HepG2 (cell line): ENCODE results near the gene AFF1. TPM values are rescaled to one million over a fixed set of nuclear protein-coding genes. Genes with fewer than 3 reads are reported as not detected.

Source experiments
- AHR ChIP-seq: IDR thresholded peaks from 2 replicates; pipeline ENCODE4 v1.6.1; 2018; ENCODE audit warnings: missing genetic modification reagents, missing compliant biosample characterization
- CEBPG ChIP-seq: IDR thresholded peaks from 2 replicates; pipeline ENCODE4 v1.6.1; 2016
- CHD4 ChIP-seq: fragments of 200-600 bp; sonication (generic); IDR thresholded peaks from 2 replicates; pipeline ENCODE4 v1.7.0; 2017; ENCODE audit warnings: mild to moderate bottlenecking, low read length, borderline replicate concordance
- DMTF1 ChIP-seq: sonication (generic); formaldehyde crosslinking; IDR thresholded peaks from 2 replicates; pipeline ENCODE4 v1.4.0; 2020; ENCODE audit warnings: mild to moderate bottlenecking, missing genetic modification reagents
- DPF2 ChIP-seq: sonication (generic); formaldehyde crosslinking; IDR thresholded peaks from 2 replicates; pipeline ENCODE4 v1.4.0; 2020; ENCODE audit warnings: mild to moderate bottlenecking, low read depth, missing genetic modification reagents, borderline replicate concordance
- DZIP1 ChIP-seq: sonication (generic); formaldehyde crosslinking; IDR thresholded peaks from 2 replicates; pipeline ENCODE4 v1.5.0; 2020; ENCODE audit warnings: mild to moderate bottlenecking, missing genetic modification reagents
- HNF4G ChIP-seq, 2 experiments: sonication (generic) in 1 of 2; formaldehyde crosslinking in 1 of 2; IDR thresholded peaks; 2 replicates each; pipeline versions ENCODE4 v1.4.0 to v1.6.1; 2011 to 2020; ENCODE audit warnings: borderline replicate concordance in 2 of 2, low read depth in 2 of 2, mild to moderate bottlenecking in 2 of 2, low read length in 1 of 2, missing genetic modification reagents in 1 of 2, moderate library complexity in 1 of 2
- ISL2 ChIP-seq: sonication (generic); formaldehyde crosslinking; IDR thresholded peaks from 2 replicates; pipeline ENCODE4 v1.5.0; 2020; ENCODE audit warnings: missing genetic modification reagents
- NFKB2 ChIP-seq: sonication (generic); formaldehyde crosslinking; IDR thresholded peaks from 2 replicates; pipeline ENCODE4 v1.4.0; 2020; ENCODE audit warnings: missing genetic modification reagents, borderline replicate concordance
- PAF1 ChIP-seq: IDR thresholded peaks from 2 replicates; pipeline ENCODE4 v1.6.1; 2016; ENCODE audit warnings: missing genetic modification reagents, missing compliant biosample characterization
- SP2 ChIP-seq: sonication (generic); formaldehyde crosslinking; IDR thresholded peaks from 2 replicates; pipeline ENCODE4 v1.5.1; 2020; ENCODE audit warnings: mild to moderate bottlenecking, missing genetic modification reagents
- SRF ChIP-seq: IDR thresholded peaks from 2 replicates; pipeline ENCODE4 v1.6.1; 2011; ENCODE audit warnings: mild to moderate bottlenecking, low read depth, low read length, moderate library complexity
- ZNF12 ChIP-seq: sonication (generic); formaldehyde crosslinking; IDR thresholded peaks from 2 replicates; pipeline ENCODE4 v1.5.0; 2020; ENCODE audit warnings: missing genetic modification reagents
- polyA plus RNA-seq, 8 experiments: library from polyadenylated mRNA; depleted of rRNA in 3 of 8; stranded (reverse) in 7 of 8; unstranded in 1 of 8; fragments of >200 nt; fragmentation: Illumina TruSeq in 4 of 8; extraction: Trizol in 4 of 8; gene quantifications; 2 replicates each; pipeline versions ENCODE4 v1.2.1 to v1.2.3, GENCODE V29; 2011 to 2016; ENCODE audit warnings: low read depth in 4 of 8, missing spikeins in 1 of 8, mixed read lengths in 1 of 8; ENCODE audit not compliant: insufficient read depth in 1 of 8
- total RNA-seq, 5 experiments: library from RNA; depleted of rRNA; stranded (reverse); fragments of >200 nt; fragmentation: Illumina TruSeq; extraction: Trizol; gene quantifications; 2 replicates each; pipeline ENCODE4 v1.2.3, GENCODE V29; 2016; ENCODE audit warnings: low read depth in 1 of 5
- TF ChIP-seq, protein P1 (sequence below): sonication (generic); formaldehyde crosslinking; IDR thresholded peaks from 2 replicates; pipeline ENCODE4 v1.9.0; 2021; ENCODE audit warnings: mild to moderate bottlenecking, missing genetic modification reagents
- TF ChIP-seq, protein P2 (sequence below): sonication (generic); formaldehyde crosslinking; IDR thresholded peaks from 2 replicates; pipeline ENCODE4 v1.4.0; 2020; ENCODE audit warnings: missing genetic modification reagents
- TF ChIP-seq, protein P3 (sequence below): sonication (generic); formaldehyde crosslinking; IDR thresholded peaks from 2 replicates; pipeline ENCODE4 v1.5.1; 2020; ENCODE audit warnings: missing genetic modification reagents, mild to moderate bottlenecking, borderline replicate concordance

AFF1 gene
- total and polyA plus RNA-seq, 2 of the 13 experiments (the other 11 are each of a cell fraction or from before 2014, with no cell fraction given): 15.5 to 15.9 TPM

GRCh38 chr4:87032884-87033533, 98.2 kb downstream of the AFF1 start (continued):
- TF ChIP-seq, protein P1, sequence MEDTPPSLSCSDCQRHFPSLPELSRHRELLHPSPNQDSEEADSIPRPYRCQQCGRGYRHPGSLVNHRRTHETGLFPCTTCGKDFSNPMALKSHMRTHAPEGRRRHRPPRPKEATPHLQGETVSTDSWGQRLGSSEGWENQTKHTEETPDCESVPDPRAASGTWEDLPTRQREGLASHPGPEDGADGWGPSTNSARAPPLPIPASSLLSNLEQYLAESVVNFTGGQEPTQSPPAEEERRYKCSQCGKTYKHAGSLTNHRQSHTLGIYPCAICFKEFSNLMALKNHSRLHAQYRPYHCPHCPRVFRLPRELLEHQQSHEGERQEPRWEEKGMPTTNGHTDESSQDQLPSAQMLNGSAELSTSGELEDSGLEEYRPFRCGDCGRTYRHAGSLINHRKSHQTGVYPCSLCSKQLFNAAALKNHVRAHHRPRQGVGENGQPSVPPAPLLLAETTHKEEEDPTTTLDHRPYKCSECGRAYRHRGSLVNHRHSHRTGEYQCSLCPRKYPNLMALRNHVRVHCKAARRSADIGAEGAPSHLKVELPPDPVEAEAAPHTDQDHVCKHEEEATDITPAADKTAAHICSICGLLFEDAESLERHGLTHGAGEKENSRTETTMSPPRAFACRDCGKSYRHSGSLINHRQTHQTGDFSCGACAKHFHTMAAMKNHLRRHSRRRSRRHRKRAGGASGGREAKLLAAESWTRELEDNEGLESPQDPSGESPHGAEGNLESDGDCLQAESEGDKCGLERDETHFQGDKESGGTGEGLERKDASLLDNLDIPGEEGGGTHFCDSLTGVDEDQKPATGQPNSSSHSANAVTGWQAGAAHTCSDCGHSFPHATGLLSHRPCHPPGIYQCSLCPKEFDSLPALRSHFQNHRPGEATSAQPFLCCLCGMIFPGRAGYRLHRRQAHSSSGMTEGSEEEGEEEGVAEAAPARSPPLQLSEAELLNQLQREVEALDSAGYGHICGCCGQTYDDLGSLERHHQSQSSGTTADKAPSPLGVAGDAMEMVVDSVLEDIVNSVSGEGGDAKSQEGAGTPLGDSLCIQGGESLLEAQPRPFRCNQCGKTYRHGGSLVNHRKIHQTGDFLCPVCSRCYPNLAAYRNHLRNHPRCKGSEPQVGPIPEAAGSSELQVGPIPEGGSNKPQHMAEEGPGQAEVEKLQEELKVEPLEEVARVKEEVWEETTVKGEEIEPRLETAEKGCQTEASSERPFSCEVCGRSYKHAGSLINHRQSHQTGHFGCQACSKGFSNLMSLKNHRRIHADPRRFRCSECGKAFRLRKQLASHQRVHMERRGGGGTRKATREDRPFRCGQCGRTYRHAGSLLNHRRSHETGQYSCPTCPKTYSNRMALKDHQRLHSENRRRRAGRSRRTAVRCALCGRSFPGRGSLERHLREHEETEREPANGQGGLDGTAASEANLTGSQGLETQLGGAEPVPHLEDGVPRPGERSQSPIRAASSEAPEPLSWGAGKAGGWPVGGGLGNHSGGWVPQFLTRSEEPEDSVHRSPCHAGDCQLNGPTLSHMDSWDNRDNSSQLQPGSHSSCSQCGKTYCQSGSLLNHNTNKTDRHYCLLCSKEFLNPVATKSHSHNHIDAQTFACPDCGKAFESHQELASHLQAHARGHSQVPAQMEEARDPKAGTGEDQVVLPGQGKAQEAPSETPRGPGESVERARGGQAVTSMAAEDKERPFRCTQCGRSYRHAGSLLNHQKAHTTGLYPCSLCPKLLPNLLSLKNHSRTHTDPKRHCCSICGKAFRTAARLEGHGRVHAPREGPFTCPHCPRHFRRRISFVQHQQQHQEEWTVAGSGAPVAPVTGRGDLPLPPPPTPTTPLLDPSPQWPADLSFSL (CRISPR knock-in tag): no peak
- TF ChIP-seq PAF1 (no peak), ISL2 (CRISPR knock-in tag) (no peak), ZNF12 (no peak), CHD4 (no peak), NFKB2 (no peak), CEBPG (CRISPR knock-in tag) (0 out of 2 replicates have a peak, but pooled peaks have one; percentile 31), SRF (no peak), DMTF1 (no peak), DPF2 (CRISPR knock-in tag) (no peak), AHR (CRISPR knock-in tag) (no peak), SP2 (no peak), DZIP1 (no peak), HNF4G (IDR thresholded peaks at IDR 0.05; ENCODE audit: borderline replicate concordance, low read depth, low read length) (peak; percentile 33; the same call in 1 of the 2 replicates), HNF4G (CRISPR knock-in tag; IDR thresholded peaks at IDR 0.05; ENCODE audit: borderline replicate concordance, low read depth) (no peak)
- TF ChIP-seq, protein P2, sequence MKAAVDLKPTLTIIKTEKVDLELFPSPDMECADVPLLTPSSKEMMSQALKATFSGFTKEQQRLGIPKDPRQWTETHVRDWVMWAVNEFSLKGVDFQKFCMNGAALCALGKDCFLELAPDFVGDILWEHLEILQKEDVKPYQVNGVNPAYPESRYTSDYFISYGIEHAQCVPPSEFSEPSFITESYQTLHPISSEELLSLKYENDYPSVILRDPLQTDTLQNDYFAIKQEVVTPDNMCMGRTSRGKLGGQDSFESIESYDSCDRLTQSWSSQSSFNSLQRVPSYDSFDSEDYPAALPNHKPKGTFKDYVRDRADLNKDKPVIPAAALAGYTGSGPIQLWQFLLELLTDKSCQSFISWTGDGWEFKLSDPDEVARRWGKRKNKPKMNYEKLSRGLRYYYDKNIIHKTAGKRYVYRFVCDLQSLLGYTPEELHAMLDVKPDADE: no peak
- TF ChIP-seq, protein P3, sequence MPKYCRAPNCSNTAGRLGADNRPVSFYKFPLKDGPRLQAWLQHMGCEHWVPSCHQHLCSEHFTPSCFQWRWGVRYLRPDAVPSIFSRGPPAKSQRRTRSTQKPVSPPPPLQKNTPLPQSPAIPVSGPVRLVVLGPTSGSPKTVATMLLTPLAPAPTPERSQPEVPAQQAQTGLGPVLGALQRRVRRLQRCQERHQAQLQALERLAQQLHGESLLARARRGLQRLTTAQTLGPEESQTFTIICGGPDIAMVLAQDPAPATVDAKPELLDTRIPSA (CRISPR knock-in tag): no peak
